Common myeloid progenitor, CD34-positive (primary cell): Measurements from ENCODE around the gene MLLT3.
A peak's percentile ranks its signal among the peaks of the same experiment; 100 is the strongest.

Source experiments
- CTCF ChIA-PET: fragments of 350-600 bp; sonication (Branson Sonifier 250); formaldehyde crosslinking; loops from one replicate; lab custom pipeline; 2021; ENCODE audit warnings: antibody characterized with exemption; lab: Charles Lee
- POLR2A ChIA-PET: fragments of 350-600 bp; sonication (Branson Sonifier 250); formaldehyde crosslinking; loops from one replicate; lab custom pipeline; 2021; ENCODE audit warnings: antibody characterized with exemption; lab: Charles Lee
- DNase-seq, 3 donors: peaks; one replicate each; pipeline versions ENCODE4 v3.0.0 to v3.0.0-alpha.2; 2013
- H3K27ac ChIP-seq, 2 experiments: 1 replicate in 1 of 2; 2 replicates in 1 of 2; pipeline ENCODE4 v1.7.0; 2013; ENCODE audit warnings: inconsistent platforms in 2 of 2, low read length in 2 of 2, mild to moderate bottlenecking in 2 of 2, low read depth in 1 of 2, moderate library complexity in 1 of 2; ENCODE audit not compliant: severe bottlenecking in 2 of 2, insufficient read depth in 1 of 2, poor library complexity in 1 of 2
- H3K27me3 ChIP-seq, 5 experiments: replicated peaks in 2 of 5; 1 replicate in 3 of 5; 2 replicates in 2 of 5; pipeline versions ENCODE4 v1.6.1 to v1.7.0; 2013; ENCODE audit warnings: low read length in 4 of 5, mild to moderate bottlenecking in 2 of 5, moderate library complexity in 2 of 5, inconsistent platforms in 1 of 5; ENCODE audit not compliant: insufficient read depth in 5 of 5, control insufficient read depth in 4 of 5
- H3K36me3 ChIP-seq, 4 experiments: 1 replicate in 2 of 4; 2 replicates in 2 of 4; pipeline versions ENCODE4 v1.6.1 to v1.7.0; 2013; ENCODE audit warnings: low read length in 3 of 4, control low read depth in 1 of 4, mild to moderate bottlenecking in 1 of 4; ENCODE audit not compliant: control insufficient read depth in 4 of 4, insufficient read depth in 4 of 4
- H3K4me1 ChIP-seq, 4 experiments: 1 replicate in 3 of 4; 2 replicates in 1 of 4; pipeline versions ENCODE4 v1.6.1 to v1.7.1; 2013; ENCODE audit warnings: low read length in 3 of 4, mild to moderate bottlenecking in 3 of 4, control low read depth in 1 of 4, inconsistent platforms in 1 of 4, moderate library complexity in 1 of 4; ENCODE audit not compliant: control insufficient read depth in 4 of 4, insufficient read depth in 4 of 4; ENCODE audit errors: control extremely low read depth in 1 of 4
- H3K4me3 ChIP-seq, 7 experiments: 1 replicate in 4 of 7; 2 replicates in 3 of 7; pipeline versions ENCODE4 v1.5.1 to v1.7.0; 2013; ENCODE audit warnings: mild to moderate bottlenecking in 7 of 7, low read length in 6 of 7, moderate library complexity in 6 of 7, inconsistent platforms in 2 of 7, low read depth in 2 of 7, control low read depth in 1 of 7; ENCODE audit not compliant: insufficient read depth in 4 of 7, control insufficient read depth in 1 of 7; ENCODE audit errors: extremely low read depth in 1 of 7
- H3K9me3 ChIP-seq, 5 experiments: 1 replicate in 4 of 5; 2 replicates in 1 of 5; pipeline versions ENCODE4 v1.6.1 to v1.7.1; 2013; ENCODE audit warnings: low read length in 4 of 5, mild to moderate bottlenecking in 2 of 5, inconsistent platforms in 1 of 5, low read depth in 1 of 5, moderate library complexity in 1 of 5; ENCODE audit not compliant: control insufficient read depth in 4 of 5, insufficient read depth in 2 of 5; ENCODE audit errors: control extremely low read depth in 1 of 5
- WGBS: methylation state at CpG from one replicate; pipeline ENCODE4 v1.1.5; 2013; ENCODE audit not compliant: insufficient coverage; 5-methylcytosine and 5-hydroxymethylcytosine counted together

MLLT3 gene

DNA sequence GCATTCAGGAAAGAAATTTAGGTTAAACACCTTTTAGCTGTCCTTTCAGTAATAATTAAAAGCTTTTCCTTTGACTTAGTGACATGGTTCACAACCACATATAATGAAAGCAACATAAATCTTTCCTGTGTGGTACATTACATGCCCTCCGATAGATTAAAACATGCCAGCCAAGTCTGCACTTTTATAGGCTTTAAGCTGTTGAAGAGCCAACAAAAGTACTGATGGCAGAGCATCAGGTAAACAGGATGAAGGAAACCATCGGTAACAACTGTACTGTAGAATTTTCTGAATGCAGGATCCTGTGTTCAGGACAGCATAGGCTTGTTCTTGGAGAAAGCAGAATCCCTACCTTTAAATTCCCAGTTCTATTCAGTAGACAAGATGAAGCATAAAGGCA lies 226.6 kb downstream of the MLLT3 start:
- H3K4me1 ChIP-seq = peaks cover 38 to 60% (median 41%) of the 10 kb centered on the region in 4 experiments
- POLR2A ChIA-PET = no interaction called here
- H3K27me3 ChIP-seq = no peaks in the 10 kb centered on the region
- no peaks in the 10 kb centered on the region for H3K9me3 ChIP-seq
- peak in 2 of 3 donors; percentile 48 to 68 for DNase-seq
- H3K4me3 ChIP-seq = peak overlapping the region in 1 of 7 experiments; percentile 32
- 0% methylated on average over 1 of the region's 2 CpGs for WGBS
- no peaks in the 10 kb centered on the region for H3K36me3 ChIP-seq
- CTCF ChIA-PET = interaction anchor here (0.7 to 1.4 kb wide), 8 partner anchors 9 to 229 kb away, joined by 3 to 10 read pairs (median 4); partner anchors contain the start of gene MLLT3
- H3K27ac ChIP-seq = peak overlapping the region in 1 of 2 experiments; percentile 36

DNA sequence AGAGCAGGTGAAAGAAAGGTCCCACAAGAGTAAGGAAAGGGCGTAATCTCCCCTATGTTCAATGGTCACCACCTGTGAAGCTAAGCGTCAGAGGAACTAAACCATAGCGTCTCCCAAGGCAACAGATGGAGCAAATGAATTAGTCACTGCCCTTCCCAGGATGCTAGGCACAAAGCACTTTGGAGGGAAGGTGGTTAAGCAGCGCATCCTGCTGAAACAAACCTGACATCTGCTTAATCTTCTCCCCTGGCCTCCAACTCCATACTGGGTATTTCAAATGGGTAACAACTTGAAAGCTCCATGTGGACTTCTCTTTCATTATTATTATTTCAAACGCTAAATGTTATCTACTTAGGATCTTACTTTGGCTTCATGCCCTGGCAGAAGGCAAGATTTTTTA lies 227.3 kb downstream of the MLLT3 start:
- Histone ChIP-seq H3K27me3 (no peaks in the 10 kb centered on the region), H3K4me1 (peaks cover 38 to 56% (median 41%) of the 10 kb centered on the region in 4 experiments), H3K27ac (no peak overlapping the region), H3K36me3 (no peaks in the 10 kb centered on the region), H3K4me3 (no peak overlapping the region), H3K9me3 (no peaks in the 10 kb centered on the region)
- WGBS = 83% methylated on average over 4 of the region's 5 CpGs
- POLR2A ChIA-PET = no interaction called here
- CTCF ChIA-PET = interaction anchor here (0.7 to 1.4 kb wide), 10 partner anchors 9 to 230 kb away, joined by 3 to 10 read pairs (median 3); partner anchors contain the start of gene MLLT3
- DNase-seq = peak in 1 of 3 donors; percentile 42

DNA sequence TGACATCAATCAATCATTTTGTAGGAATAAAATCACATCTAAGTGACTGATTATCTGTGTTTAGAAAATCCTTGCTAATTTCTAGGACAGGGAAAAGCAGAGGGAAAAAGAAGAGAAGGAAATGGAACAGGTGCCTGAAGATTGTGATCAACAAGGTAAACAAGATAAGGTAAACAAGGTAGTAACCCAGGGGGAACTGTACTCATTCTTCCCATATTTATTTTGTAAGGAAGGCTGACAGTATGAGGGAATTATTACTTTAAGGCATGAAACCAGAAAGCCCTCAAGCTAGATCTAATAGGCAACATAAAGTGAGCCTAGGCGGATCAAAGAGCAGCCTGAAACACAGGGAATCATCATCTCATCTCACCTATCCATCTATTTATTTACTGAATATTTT lies 231.1 kb downstream of the MLLT3 start:
- no peak for DNase-seq
- Histone ChIP-seq H3K4me3 (no peak overlapping the region), H3K27me3 (no peaks in the 10 kb centered on the region), H3K9me3 (peaks cover 0 to 2% (median 0%) of the 10 kb centered on the region in 5 experiments), H3K27ac (no peak overlapping the region), H3K36me3 (peaks cover 0 to 6% (median 1%) of the 10 kb centered on the region in 4 experiments), H3K4me1 (peaks cover 9 to 24% (median 12%) of the 10 kb centered on the region in 4 experiments)
- ChIA-PET CTCF (interaction anchor here (2.9 kb wide), 1 partner anchor 9 kb away, joined by 17 read pairs; no protein-coding TSS in a partner anchor), POLR2A (no interaction called here)
- no CpG with 5 or more reads among the region's 1 CpG for WGBS

DNA sequence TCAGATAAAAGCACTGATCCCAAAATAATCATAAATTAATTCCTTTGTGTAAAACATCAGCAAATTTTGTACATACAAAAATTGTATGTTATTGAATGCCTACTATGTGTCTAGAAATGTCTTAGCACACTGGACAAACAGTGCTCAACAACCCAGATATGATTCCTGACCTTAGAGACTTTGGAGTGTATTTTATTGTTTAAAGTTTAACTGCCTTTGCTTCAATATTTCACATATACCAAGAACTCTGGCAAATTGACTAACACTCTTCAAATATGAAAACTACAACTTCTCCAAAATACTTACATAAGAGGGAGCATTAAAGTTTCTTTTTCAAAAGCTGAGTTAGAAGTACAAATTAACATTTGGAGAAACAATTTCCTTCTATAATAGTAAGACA lies 231.9 kb downstream of the MLLT3 start:
- no peak for DNase-seq
- H3K4me1 ChIP-seq = peaks cover 2 to 17% (median 6%) of the 10 kb centered on the region in 4 experiments
- POLR2A ChIA-PET = no interaction called here
- no peaks in the 10 kb centered on the region for H3K27me3 ChIP-seq
- H3K27ac ChIP-seq = no peak overlapping the region
- peaks cover 0 to 2% (median 0%) of the 10 kb centered on the region in 5 experiments for H3K9me3 ChIP-seq
- H3K4me3 ChIP-seq = no peak overlapping the region
- peaks cover 0 to 6% (median 1%) of the 10 kb centered on the region in 4 experiments for H3K36me3 ChIP-seq
- CTCF ChIA-PET = interaction anchor here (1.7 to 2.9 kb wide), 2 partner anchors 9 to 23 kb away, joined by 3 to 17 read pairs; no protein-coding TSS in a partner anchor

DNA sequence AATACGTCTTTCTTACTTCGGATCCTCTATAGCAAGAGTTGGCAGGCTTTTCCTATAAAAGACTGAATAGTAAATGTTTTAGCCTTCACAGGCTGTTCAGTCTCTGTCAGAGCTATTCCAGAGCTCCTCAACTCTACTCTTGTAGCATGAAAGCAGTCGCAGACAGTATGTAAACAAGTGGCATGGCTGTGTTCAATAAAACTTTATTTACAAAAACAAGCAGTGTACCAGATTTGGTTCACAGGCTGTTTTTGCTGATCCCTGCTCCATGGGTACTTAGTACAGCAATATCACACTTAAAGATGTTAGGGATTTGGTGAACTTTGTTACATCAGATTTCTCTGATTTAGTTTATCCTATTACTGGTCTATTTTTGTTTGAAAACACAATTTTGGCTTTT lies 235.2 kb downstream of the MLLT3 start:
- no CpG with 5 or more reads among the region's 3 CpGs for WGBS

DNA sequence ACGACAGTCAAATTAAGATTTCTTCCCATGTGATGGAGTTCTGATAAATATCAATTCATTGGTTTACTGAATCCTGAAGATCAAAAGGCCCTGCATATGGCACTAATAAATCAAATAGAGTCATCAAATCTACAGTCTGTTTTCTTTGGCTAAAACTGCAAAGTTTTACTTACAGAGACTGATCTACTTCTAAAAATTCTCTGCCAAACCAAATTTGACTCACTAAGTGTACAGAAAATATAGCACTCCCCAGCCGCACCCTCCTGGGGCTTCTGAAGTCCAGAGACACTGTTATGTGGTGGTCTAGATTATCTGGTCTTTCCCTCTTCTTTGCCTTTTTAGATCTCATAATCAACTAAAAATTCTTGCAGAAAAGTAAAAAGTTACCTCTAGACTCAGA lies 237.7 kb downstream of the MLLT3 start:
- no CpG with 5 or more reads among the region's 2 CpGs for WGBS
- CTCF ChIA-PET = no interaction called here
- H3K27ac ChIP-seq = no peak overlapping the region
- POLR2A ChIA-PET = no interaction called here
- no peak for DNase-seq
- H3K4me1 ChIP-seq = peaks cover 2 to 29% (median 13%) of the 10 kb centered on the region in 4 experiments
- peaks cover 0 to 2% (median 0%) of the 10 kb centered on the region in 5 experiments for H3K9me3 ChIP-seq
- no peak overlapping the region for H3K4me3 ChIP-seq
- peaks cover 0 to 6% (median 1%) of the 10 kb centered on the region in 4 experiments for H3K36me3 ChIP-seq
- H3K27me3 ChIP-seq = no peaks in the 10 kb centered on the region

More for the DNA sequence above, 235.2 kb downstream of the MLLT3 start:
- Histone ChIP-seq H3K27ac (no peak overlapping the region), H3K27me3 (no peaks in the 10 kb centered on the region), H3K36me3 (peaks cover 0 to 6% (median 1%) of the 10 kb centered on the region in 4 experiments), H3K4me1 (peaks cover under 1 to 19% (median 9%) of the 10 kb centered on the region in 4 experiments), H3K9me3 (peaks cover 0 to 2% (median 0%) of the 10 kb centered on the region in 5 experiments), H3K4me3 (no peak overlapping the region)
- POLR2A ChIA-PET = no interaction called here
- CTCF ChIA-PET = no interaction called here
- DNase-seq = no peak

DNA sequence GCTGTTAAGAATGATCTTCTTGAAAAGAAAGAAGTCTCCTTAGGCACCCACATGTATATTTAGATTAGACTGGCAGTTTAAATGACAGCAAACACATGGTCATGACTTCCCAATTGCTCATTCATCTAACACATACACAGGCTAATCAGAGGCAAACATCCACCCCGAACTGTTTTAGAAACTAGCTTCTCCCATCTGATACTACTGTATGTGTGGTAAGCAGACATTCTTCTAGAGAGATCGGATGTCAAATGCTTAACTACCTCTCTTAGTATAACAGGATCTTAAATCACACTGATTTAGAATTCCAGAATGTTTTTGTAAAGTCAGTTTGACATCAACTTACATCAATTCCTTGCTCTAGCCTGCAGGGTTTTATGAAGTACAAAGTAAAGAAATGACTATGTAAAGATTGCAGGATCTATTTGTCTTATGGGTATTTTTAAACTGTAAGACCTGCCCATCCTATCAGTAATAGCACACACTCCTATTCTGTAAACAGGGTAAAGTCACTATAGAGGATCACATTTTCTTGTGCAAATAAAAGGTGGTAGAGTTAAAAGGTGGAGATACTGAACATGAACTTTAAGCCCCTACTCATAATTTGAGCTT lies 239.7 kb downstream of the MLLT3 start:
- Histone ChIP-seq H3K4me3 (peak overlapping the region in 6 of 7 experiments; percentile 64 to 97 (median 90)), H3K27ac (peak overlapping the region; percentile 64 to 89), H3K9me3 (no peaks in the 10 kb centered on the region), H3K36me3 (peaks cover 0 to 3% (median 0%) of the 10 kb centered on the region in 4 experiments), H3K4me1 (peaks cover 8 to 45% (median 28%) of the 10 kb centered on the region in 4 experiments), H3K27me3 (no peaks in the 10 kb centered on the region)
- CTCF ChIA-PET = interaction anchor here (1.0 to 4.6 kb wide), 10 partner anchors 9 to 242 kb away, joined by 3 to 17 read pairs (median 5); no protein-coding TSS in a partner anchor
- peak; percentile 66 to 96 (median 91) for DNase-seq
- no CpG with 5 or more reads among the region's 2 CpGs for WGBS
- POLR2A ChIA-PET = interaction anchor here (0.6 to 1.1 kb wide), 2 partner anchors 17 to 771 kb away, joined by 3 read pairs; no protein-coding TSS in a partner anchor
